ENCODE data around the gene NTM. TPM values are rescaled to one million over a fixed set of nuclear protein-coding genes. Genes with fewer than 3 reads are reported as not detected.

NTM gene
- polyA plus RNA-seq, 1 donor from 2014 or later: 39.4 TPM

DNA sequence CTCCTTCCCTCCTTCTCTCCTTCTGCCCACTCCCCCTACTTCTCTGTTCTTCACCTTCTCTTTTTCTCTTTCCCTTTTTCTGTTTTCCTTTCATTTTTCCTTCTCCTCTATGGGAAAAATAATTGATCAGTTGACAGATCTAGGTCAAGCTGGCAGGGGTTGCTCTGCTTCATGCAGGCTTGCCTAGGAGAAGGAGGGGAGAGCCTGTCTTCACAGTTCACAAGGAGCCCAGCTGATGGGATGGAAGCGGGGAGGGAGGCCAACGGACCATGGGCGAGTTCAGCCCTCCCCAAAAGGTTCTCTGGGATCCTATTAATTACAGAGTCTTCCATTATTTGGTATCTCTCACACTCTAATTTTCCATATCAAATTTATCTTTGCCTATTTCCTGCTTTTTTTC is 5.5 kb downstream of the NTM start:
- Histone ChIP-seq H3K79me2 (replicated peaks; ENCODE audit: insufficient read depth, low read length) (no peaks in the 10 kb centered on the region), H4K20me1 (ENCODE audit: insufficient read depth) (no peaks in the 10 kb centered on the region), H3K4me3 (ENCODE audit: low read length) (no peak overlapping the region), H3K9me2 (ENCODE audit: insufficient read depth, low read length) (no peaks in the 10 kb centered on the region), H3K4me2 (ENCODE audit: low read length) (peak overlapping the region; percentile 32), H3K9me3 (ENCODE audit: low read length) (no peaks in the 10 kb centered on the region), H3K27ac (ENCODE audit: low read length) (no peak overlapping the region), H3F3A (ENCODE audit: insufficient read depth, low read length, poor library complexity, severe bottlenecking) (no peaks in the 10 kb centered on the region), H3K27me3 (ENCODE audit: insufficient read depth, low read depth, low read length) (no peaks in the 10 kb centered on the region), H2AFZ (ENCODE audit: low read depth, low read length) (no peak overlapping the region), H3K36me3 (ENCODE audit: insufficient read depth, low read length) (no peaks in the 10 kb centered on the region), H3K9ac (ENCODE audit: low read length) (no peak overlapping the region)
- TF ChIP-seq TAF1 (IDR thresholded peaks at IDR 0.05; ENCODE audit: low read depth) (no peak), REST (IDR thresholded peaks at IDR 0.05; ENCODE audit: borderline replicate concordance) (no peak), RAD21 (conservative IDR thresholded peaks at IDR 0.05) (no peak), MXI1 (conservative IDR thresholded peaks at IDR 0.05; ENCODE audit: poor library complexity, severe bottlenecking) (no peak), EZH2 (IDR thresholded peaks at IDR 0.05; ENCODE audit: borderline replicate concordance, insufficient read depth, low read length, poor library complexity, severe bottlenecking) (no peak), POLR2AphosphoS5 (IDR thresholded peaks at IDR 0.05) (no peak), SMC3 (conservative IDR thresholded peaks at IDR 0.05; ENCODE audit: poor library complexity) (no peak), EP300 (conservative IDR thresholded peaks at IDR 0.05; ENCODE audit: poor library complexity, severe bottlenecking) (no peak)
- TF ChIP-seq, protein P1, sequence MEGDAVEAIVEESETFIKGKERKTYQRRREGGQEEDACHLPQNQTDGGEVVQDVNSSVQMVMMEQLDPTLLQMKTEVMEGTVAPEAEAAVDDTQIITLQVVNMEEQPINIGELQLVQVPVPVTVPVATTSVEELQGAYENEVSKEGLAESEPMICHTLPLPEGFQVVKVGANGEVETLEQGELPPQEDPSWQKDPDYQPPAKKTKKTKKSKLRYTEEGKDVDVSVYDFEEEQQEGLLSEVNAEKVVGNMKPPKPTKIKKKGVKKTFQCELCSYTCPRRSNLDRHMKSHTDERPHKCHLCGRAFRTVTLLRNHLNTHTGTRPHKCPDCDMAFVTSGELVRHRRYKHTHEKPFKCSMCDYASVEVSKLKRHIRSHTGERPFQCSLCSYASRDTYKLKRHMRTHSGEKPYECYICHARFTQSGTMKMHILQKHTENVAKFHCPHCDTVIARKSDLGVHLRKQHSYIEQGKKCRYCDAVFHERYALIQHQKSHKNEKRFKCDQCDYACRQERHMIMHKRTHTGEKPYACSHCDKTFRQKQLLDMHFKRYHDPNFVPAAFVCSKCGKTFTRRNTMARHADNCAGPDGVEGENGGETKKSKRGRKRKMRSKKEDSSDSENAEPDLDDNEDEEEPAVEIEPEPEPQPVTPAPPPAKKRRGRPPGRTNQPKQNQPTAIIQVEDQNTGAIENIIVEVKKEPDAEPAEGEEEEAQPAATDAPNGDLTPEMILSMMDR (IDR thresholded peaks at IDR 0.05; ENCODE audit: poor library complexity, severe bottlenecking): no peak

- Histone ChIP-seq H3K9ac (ENCODE audit: low read length) (no peak overlapping the region), H4K20me1 (ENCODE audit: insufficient read depth) (no peaks in the 10 kb centered on the region), H3K9me3 (ENCODE audit: low read length) (no peaks in the 10 kb centered on the region), H3K27ac (ENCODE audit: low read length) (no peak overlapping the region), H3F3A (ENCODE audit: insufficient read depth, low read length, poor library complexity, severe bottlenecking) (no peaks in the 10 kb centered on the region), H3K4me2 (ENCODE audit: low read length) (no peak overlapping the region), H3K36me3 (ENCODE audit: insufficient read depth, low read length) (no peaks in the 10 kb centered on the region), H2AFZ (ENCODE audit: low read depth, low read length) (no peak overlapping the region), H3K79me2 (replicated peaks; ENCODE audit: insufficient read depth, low read length) (no peaks in the 10 kb centered on the region), H3K9me2 (ENCODE audit: insufficient read depth, low read length) (no peaks in the 10 kb centered on the region), H3K27me3 (ENCODE audit: insufficient read depth, low read depth, low read length) (no peaks in the 10 kb centered on the region), H3K4me3 (ENCODE audit: low read length) (no peak overlapping the region)
- TF ChIP-seq EP300 (conservative IDR thresholded peaks at IDR 0.05; ENCODE audit: poor library complexity, severe bottlenecking): no peak
- TF ChIP-seq, protein P1 (IDR thresholded peaks at IDR 0.05; ENCODE audit: poor library complexity, severe bottlenecking): no peak
- TF ChIP-seq RAD21 (conservative IDR thresholded peaks at IDR 0.05): no peak
- no peak for TF ChIP-seq SMC3 (conservative IDR thresholded peaks at IDR 0.05; ENCODE audit: poor library complexity)
- no peak for TF ChIP-seq MXI1 (conservative IDR thresholded peaks at IDR 0.05; ENCODE audit: poor library complexity, severe bottlenecking)
- no peak for TF ChIP-seq EZH2 (IDR thresholded peaks at IDR 0.05; ENCODE audit: borderline replicate concordance, insufficient read depth, low read length, poor library complexity, severe bottlenecking)
- no peak for TF ChIP-seq REST (IDR thresholded peaks at IDR 0.05; ENCODE audit: borderline replicate concordance)
- no peak for TF ChIP-seq POLR2AphosphoS5 (IDR thresholded peaks at IDR 0.05)
- TF ChIP-seq TAF1 (IDR thresholded peaks at IDR 0.05; ENCODE audit: low read depth): no peak
These were observed 8.5 kb downstream of the NTM start for GRCh38 chr11:131378931-131379330.

Measured in neural cell (in vitro differentiated cells).